ENCODE results near the gene CNBP. TPM values are rescaled to one million over a fixed set of nuclear protein-coding genes. Genes with fewer than 3 reads are reported as not detected.
A peak's percentile ranks its signal among the peaks of the same experiment; 100 is the strongest.

CNBP gene
- total and polyA plus RNA-seq, 10 of the 15 experiments (the other 5 are each of a cell fraction or from before 2014, with no cell fraction given), result 300 to 719 (median 439) TPM

- BruUV-seq (replicated peaks), result TSS peak; percentile 98
- ChIA-PET RAD21 (ENCODE audit: unreplicated experiment) (interaction anchor here (1.0 to 3.0 kb wide), 12 partner anchors 19 to 283 kb away, joined by 3 to 29 read pairs (median 4); partner anchors contain the start of genes COPG1 and RAB43), CTCF (interaction anchor here (0.7 to 3.6 kb wide), 18 partner anchors 10 to 481 kb away, joined by 3 to 36 read pairs (median 4); partner anchors contain the start of genes CNBP and COPG1), SMC1A (ENCODE audit: uncharacterized antibody, unreplicated experiment) (interaction anchor here (0.8 to 2.4 kb wide), 14 partner anchors 13 to 108 kb away, joined by 3 to 33 read pairs (median 3); partner anchors contain the start of gene COPG1), POLR2A (interaction anchor here (0.7 to 2.7 kb wide), 8 partner anchors 13 to 156 kb away, joined by 3 to 17 read pairs (median 6); partner anchors contain the start of gene CNBP)
- H3K79me2 ChIP-seq (ENCODE audit: control insufficient read depth, insufficient read depth, low read length), result peaks cover 24% of the 10 kb centered on the region
- peaks cover 1 to 8% of the 10 kb centered on the region in 2 experiments; a peak in 3 of 4 replicates for H3K36me3 ChIP-seq (ENCODE audit: control insufficient read depth in 2 of 2, insufficient read depth in 2 of 2, low read length in 1 of 2)
- peak within 1 kb of the TSS; percentile 100 for H2AFZ ChIP-seq (ENCODE audit: control insufficient read depth, low read depth, low read length)
- H3K9me3 ChIP-seq (replicated peaks; ENCODE audit: control insufficient read depth, insufficient read depth, low read length), result no peaks in the 10 kb centered on the region
- H3K4me1 ChIP-seq (ENCODE audit: control insufficient read depth, insufficient read depth, low read length), result peaks cover 4% of the 10 kb centered on the region
- peak within 1 kb of the TSS; percentile 95 for H3K4me2 ChIP-seq (ENCODE audit: control insufficient read depth, insufficient read depth)
- H3K27ac ChIP-seq (ENCODE audit: control insufficient read depth, insufficient read depth), result peak within 1 kb of the TSS; percentile 100
- no peaks in the 10 kb centered on the region for H4K20me1 ChIP-seq (ENCODE audit: control insufficient read depth, insufficient read depth)
- H3K27me3 ChIP-seq (replicated peaks in 1 of 2; ENCODE audit: control insufficient read depth in 2 of 2, insufficient read depth in 2 of 2, low read length in 1 of 2), result no peaks in the 10 kb centered on the region
- peak within 1 kb of the TSS; percentile 99 for H3K4me3 ChIP-seq
- H3K9ac ChIP-seq (ENCODE audit: control insufficient read depth, insufficient read depth, low read length), result peak within 1 kb of the TSS; percentile 99
- WGBS (ENCODE audit: insufficient coverage, insufficient replicate concordance, low lambda C conversion rate, missing lambda C conversion rate), result 2% methylated on average over 50 of the region's 67 CpGs
- ATAC-seq (peak; percentile 87), FAIRE-seq (peak; percentile 31), DNase-seq (ENCODE audit: low read depth, low spot score) (peak; percentile 87)
- intact Hi-C loops (cut with micrococcal nuclease; ENCODE audit: unreplicated experiment) (loop anchor here (1.0 kb wide), 4 partner anchors 22 to 191 kb away; partner anchors contain the start of gene CNBP), in situ Hi-C loops (cut with MboI) (no loop called here)
- peak; percentile 70; the same call in 1 of the 2 replicates for TF ChIP-seq SMAD5 (IDR thresholded peaks at IDR 0.05; ENCODE audit: low read depth)
- peak; percentile 51; the same call in 1 of the 2 replicates for TF ChIP-seq EED (IDR thresholded peaks at IDR 0.05; ENCODE audit: low read depth)
- TF ChIP-seq IKZF1 (conservative IDR thresholded peaks at IDR 0.05), result peak; percentile 96
- peak; percentile 92 for TF ChIP-seq ZBTB11 (CRISPR knock-in tag; IDR thresholded peaks at IDR 0.05)
- TF ChIP-seq E4F1 (IDR thresholded peaks at IDR 0.05; ENCODE audit: borderline replicate concordance, partially characterized antibody), result peak; percentile 86
- TF ChIP-seq SUPT20H (IDR thresholded peaks at IDR 0.05; ENCODE audit: borderline replicate concordance, control insufficient read depth, low read depth, low read length), result no peak
- TF ChIP-seq NR2C2 (IDR thresholded peaks at IDR 0.05; ENCODE audit: borderline replicate concordance, control insufficient read depth, insufficient read length, low read depth), result no peak
- no peak for TF ChIP-seq KAT2A (conservative IDR thresholded peaks at IDR 0.05; ENCODE audit: control insufficient read depth, low read depth, low read length)
- no peak for TF ChIP-seq IRF5 (IDR thresholded peaks at IDR 0.05; ENCODE audit: borderline replicate concordance)
- peak; percentile 61 for TF ChIP-seq SIX5 (IDR thresholded peaks at IDR 0.05; ENCODE audit: low read depth, low read length, severe bottlenecking)
- peak; percentile 96 for TF ChIP-seq NBN (IDR thresholded peaks at IDR 0.05)
- TF ChIP-seq SMARCA5 (IDR thresholded peaks at IDR 0.05), result 0 out of 2 replicates have a peak, but pooled peaks have one; percentile 37
- peak; percentile 77 for TF ChIP-seq HCFC1 (IDR thresholded peaks at IDR 0.05; ENCODE audit: low read length)
- TF ChIP-seq TBL1XR1 (IDR thresholded peaks at IDR 0.05; ENCODE audit: low read depth, low read length), result no peak; the same call in 1 of the 2 replicates
Measured at GRCh38 chr3:129160891-129161859, 22.5 kb downstream of the CNBP start, which contains the start of gene ISY1. Gene ISY1, minus strand, starts transcription at chr3:129161063. Its CDS starts 88 bp downstream, at chr3:129160975.

Measured in GM12878 (cell line).